Measurements from ENCODE around the gene ELMO1. TPM values are rescaled to one million over a fixed set of nuclear protein-coding genes. Genes with fewer than 3 reads are reported as not detected.

ELMO1 gene
- total RNA-seq, 1 experiment from 2014 or later = 7.8 TPM

- H4K91ac ChIP-seq (ENCODE audit: insufficient read length, low read depth, low read length) = no peak overlapping the region
- H3K4me1 Mint-ChIP-seq = peaks cover 4 to 8% of the 10 kb centered on the region in 2 experiments
- no peaks in the 10 kb centered on the region; the same call in 1 of the 2 replicates for H3K4me1 ChIP-seq (ENCODE audit: insufficient read depth, low read length)
- no CpG with 5 or more reads among the region's 4 CpGs for WGBS (ENCODE audit: extremely low coverage, insufficient read length, low lambda C conversion rate)
- H3K9ac ChIP-seq (ENCODE audit: extremely low read depth, insufficient read length, low read length) = no peak overlapping the region
- H3K27me3 Mint-ChIP-seq (ENCODE audit: low read depth) = no peaks in the 10 kb centered on the region
- H2BK12ac ChIP-seq (ENCODE audit: insufficient read length, low read depth, low read length) = no peak overlapping the region
- no peak overlapping the region for H3K18ac ChIP-seq (ENCODE audit: insufficient read length, low read depth, low read length)
- no peaks in the 10 kb centered on the region for H3K9me3 ChIP-seq (ENCODE audit: control insufficient read depth, low read depth, low read length)
- no peaks in the 10 kb centered on the region for H3K79me2 ChIP-seq (ENCODE audit: insufficient read depth, low read length)
- H3K23me2 ChIP-seq (ENCODE audit: insufficient read length, low read depth, low read length, poor library complexity, severe bottlenecking) = no peaks in the 10 kb centered on the region
- H3K23ac ChIP-seq (ENCODE audit: insufficient read length, low read depth, low read length) = no peak overlapping the region
- DNase-seq = no peak
- no peak overlapping the region for H3K14ac ChIP-seq (ENCODE audit: insufficient read depth, low read length)
- H3K36me3 Mint-ChIP-seq (ENCODE audit: insufficient read depth in 1 of 3, low read depth in 3 of 3) = no peaks in the 10 kb centered on the region
- H3K9me3 Mint-ChIP-seq = no peaks in the 10 kb centered on the region; a peak in 1 of 5 replicates
- H3K4me3 Mint-ChIP-seq = no peak overlapping the region
- H2BK5ac ChIP-seq (ENCODE audit: insufficient read length, low read length) = no peak overlapping the region
- H2AK5ac ChIP-seq (ENCODE audit: insufficient read length, low read length) = no peak overlapping the region
- H2AFZ ChIP-seq (ENCODE audit: low read length) = no peak overlapping the region
- H2BK15ac ChIP-seq (ENCODE audit: low read depth, low read length) = no peak overlapping the region
- H3K27ac ChIP-seq (ENCODE audit: insufficient read length, low read depth, low read length) = no peak overlapping the region
- no peak overlapping the region for H3K27ac Mint-ChIP-seq
- no peak overlapping the region for H3K56ac ChIP-seq (ENCODE audit: insufficient read length, low read depth, low read length)
- no peak overlapping the region for H4K8ac ChIP-seq (replicated peaks; ENCODE audit: insufficient read length, low read depth, low read length)
- no peak overlapping the region for H3T11ph ChIP-seq (ENCODE audit: low read length)
- no peak overlapping the region for H3K4me2 ChIP-seq (ENCODE audit: insufficient read depth, insufficient read length, low read length)
- no peak overlapping the region for H2BK20ac ChIP-seq (ENCODE audit: low read depth, low read length, poor library complexity, severe bottlenecking)
- H3K79me1 ChIP-seq (ENCODE audit: insufficient read depth, low read depth, low read length, poor library complexity, severe bottlenecking) = no peaks in the 10 kb centered on the region
- H3K27me3 ChIP-seq (ENCODE audit: insufficient read depth, low read length) = no peaks in the 10 kb centered on the region
- no peak for TF ChIP-seq CTCF (conservative IDR thresholded peaks at IDR 0.05)
- no peak overlapping the region for H2BK120ac ChIP-seq (ENCODE audit: low read depth, low read length, poor library complexity, severe bottlenecking)
- H3K4ac ChIP-seq (ENCODE audit: low read depth, low read length) = no peak overlapping the region
- no peak overlapping the region for H4K5ac ChIP-seq (ENCODE audit: insufficient read length, low read depth, low read length)
- no peaks in the 10 kb centered on the region for H4K20me1 ChIP-seq (ENCODE audit: control insufficient read depth, insufficient read depth, insufficient read length)
Observed at GRCh38 chr7:37322831-37323230, 125.8 kb downstream of the ELMO1 start.
